GM20000 (cell line): ENCODE results near the gene JPH2.

Experiments
- DNase-seq: peaks from one replicate; pipeline ENCODE4 v3.0.0; 2012; ENCODE audit warnings: low spot score
- CTCF ChIP-seq: IDR thresholded peaks from 2 replicates; pipeline ENCODE4 v1.5.1; 2012; ENCODE audit warnings: mild to moderate bottlenecking, control low read depth; ENCODE audit errors: extremely low read depth, missing control alignments

JPH2 gene

GRCh38 chr20:44170816-44171410 lies 16.1 kb downstream of the JPH2 start:
- no peak for DNase-seq
- no peak for TF ChIP-seq CTCF

GRCh38 chr20:44167736-44168135 lies 19.3 kb downstream of the JPH2 start:
- TF ChIP-seq CTCF: no peak
- no peak for DNase-seq

GRCh38 chr20:44166477-44166876 lies 20.5 kb downstream of the JPH2 start:
- DNase-seq: no peak
- no peak for TF ChIP-seq CTCF

- no peak for DNase-seq
- TF ChIP-seq CTCF: no peak
Observed at GRCh38 chr20:44166008-44166407, 21.0 kb downstream of the JPH2 start.

GRCh38 chr20:44160133-44160532 lies 26.9 kb downstream of the JPH2 start:
- no peak for DNase-seq
- TF ChIP-seq CTCF: no peak

GRCh38 chr20:44159711-44160110 lies 27.3 kb downstream of the JPH2 start:
- DNase-seq: no peak
- no peak for TF ChIP-seq CTCF

- no peak for TF ChIP-seq CTCF
- no peak for DNase-seq
Observed at GRCh38 chr20:44159125-44159524, 27.9 kb downstream of the JPH2 start.
